Ovary (tissue), 9 donors: ENCODE measurements around the gene PRDM10. TPM values are rescaled to one million over a fixed set of nuclear protein-coding genes. Genes with fewer than 3 reads are reported as not detected.

Experiments used
- DNase-seq, 5 donors: peaks; one replicate each; pipeline ENCODE4 v3.0.0-alpha.2; 2019 to 2020
- H3K27ac ChIP-seq, 2 donors: fragments of 200-600 bp; one replicate each; pipeline versions ENCODE4 v1.5.1 to v1.8.0; 2019 to 2022
- H3K27me3 ChIP-seq: fragments of 200-600 bp; one replicate; pipeline ENCODE4 v1.8.0; 2022
- H3K36me3 ChIP-seq: fragments of 200-600 bp; sonication (generic); one replicate; pipeline ENCODE4 v1.5.1; 2019
- H3K4me1 ChIP-seq: one replicate; pipeline ENCODE4 v1.8.1; 2013; ENCODE audit warnings: mild to moderate bottlenecking, moderate library complexity; ENCODE audit not compliant: insufficient read depth
- H3K4me3 ChIP-seq: fragments of 200-600 bp; sonication (generic); one replicate; pipeline ENCODE4 v1.5.1; 2017
- H3K9me3 ChIP-seq, 2 donors: fragments of 200-600 bp in 1 of 2; sonication (generic) in 1 of 2; one replicate each; pipeline versions ENCODE4 v1.5.1 to v1.8.1; 2013 to 2019; ENCODE audit warnings: mild to moderate bottlenecking in 1 of 2, moderate library complexity in 1 of 2
- CTCF ChIP-seq, 3 donors: fragments of 450-650 bp in 2 of 3; fragments of 200-600 bp in 1 of 3; IDR thresholded peaks; one replicate each; pipeline versions ENCODE4 v1.5.1 to v1.8.0; 2016 to 2022; ENCODE audit warnings: antibody characterized with exemption in 3 of 3, mild to moderate bottlenecking in 1 of 3
- EP300 ChIP-seq: sonication (generic); formaldehyde crosslinking; IDR thresholded peaks from one replicate; pipeline ENCODE4 v1.6.1; 2017; ENCODE audit warnings: antibody characterized with exemption
- POLR2A ChIP-seq: fragments of 450-650 bp; IDR thresholded peaks from one replicate; pipeline ENCODE4 v1.6.1; 2017; ENCODE audit warnings: antibody characterized with exemption, mild to moderate bottlenecking, moderate library complexity
- WGBS, 3 donors: extraction: QIAGEN DNeasy Blood & Tissue Kit in 1 of 3; methylation state at CpG; one replicate each; pipeline versions ENCODE4 v1.1.5 to v1.1.7; 2013 to 2017; 5-methylcytosine and 5-hydroxymethylcytosine counted together
- intact Hi-C, 4 donors: fragments of 100-400 bp; cut with DNase I; formaldehyde crosslinking; loops; one replicate each; pipeline versions ENCODE4 v1.11.0 to v1.15.1; 2022 to 2023
- polyA plus RNA-seq, 2 donors: library from polyadenylated mRNA; stranded (reverse); fragments of 200-250 nt in 1 of 2; fragments of 350-450 nt in 1 of 2; fragmentation: Illumina TruSeq in 1 of 2; extraction: RNeasy Lipid Tissue Mini Kit (QIAGEN cat#74804) in 1 of 2; gene quantifications; one replicate each; pipeline ENCODE4 v1.2.3, GENCODE V29; 2013 to 2014
- total RNA-seq, 7 donors: library from RNA; depleted of rRNA in 2 of 7; stranded (reverse); fragments of >200 nt in 2 of 7; fragmentation: NEBNext Ultra II Directional in 3 of 7; extraction: Animal tissue kit (Norgen Biotek cat#: 25700) in 3 of 7; gene quantifications; one replicate each; pipeline versions ENCODE4 v1.1.0 to v1.2.4, GENCODE V29; 2016 to 2023
- donor health status: DM: no; HTN: no; CAD: no; lungs with moderate emphysema.
- donor health status: DM: no; HTN: no; CAD: no.
- donor health status: Bipolar disorder and iron deficiency.
- donor health status: DM: yes; HTN: yes; CAD: no.
- donor health status: DM: no; HTN: no; CAD: no.
- donor health status: DM: yes; HTN: yes; CAD: no.

Gene PRDM10
- total and polyA plus RNA-seq, 9 donors: 2.5 to 9.4 (median 7.2) TPM

- no peaks in the 10 kb centered on the region for H3K9me3 ChIP-seq
- H3K27me3 ChIP-seq: no peaks in the 10 kb centered on the region
- H3K4me3 ChIP-seq: no peak overlapping the region
- H3K27ac ChIP-seq: no peak overlapping the region
- WGBS, 3 donors: 89 to 93% (median 93%) methylated on average over 2 of the region's 2 CpGs
- TF ChIP-seq POLR2A: no peak
- TF ChIP-seq EP300: no peak
- no peaks in the 10 kb centered on the region for H3K36me3 ChIP-seq
- intact Hi-C loops: no loop called here
- DNase-seq: no peak
- H3K4me1 ChIP-seq: peaks cover 1% of the 10 kb centered on the region
Measured at GRCh38 chr11:129929721-129930120, 72.9 kb downstream of the PRDM10 start.

GRCh38 chr11:129928923-129929692 lies 73.5 kb downstream of the PRDM10 start:
- Histone ChIP-seq H3K4me3 (no peak overlapping the region), H3K4me1 (peaks cover 1% of the 10 kb centered on the region), H3K9me3 (no peaks in the 10 kb centered on the region), H3K27ac (no peak overlapping the region), H3K36me3 (no peaks in the 10 kb centered on the region), H3K27me3 (no peaks in the 10 kb centered on the region)
- 92 to 96% (median 95%) methylated on average over 3 of the region's 3 CpGs for WGBS, 3 donors
- intact Hi-C loops: no loop called here
- no peak for DNase-seq
- TF ChIP-seq CTCF (IDR thresholded peaks at IDR 0.05) (no peak), POLR2A (no peak), EP300 (no peak)

GRCh38 chr11:129922674-129923073 lies 80.0 kb downstream of the PRDM10 start:
- Histone ChIP-seq H3K36me3 (no peaks in the 10 kb centered on the region), H3K4me1 (no peaks in the 10 kb centered on the region), H3K27me3 (no peaks in the 10 kb centered on the region), H3K9me3 (no peaks in the 10 kb centered on the region), H3K4me3 (no peak overlapping the region), H3K27ac (no peak overlapping the region)
- no peak for DNase-seq
- 86 to 89% (median 87%) methylated on average over 5 of the region's 5 CpGs for WGBS, 3 donors
- intact Hi-C loops: loop anchor here (2.0 to 5.0 kb wide), 2 partner anchors 210 kb away; no protein-coding TSS in a partner anchor
- no peak for TF ChIP-seq EP300
- no peak for TF ChIP-seq POLR2A
- TF ChIP-seq CTCF (IDR thresholded peaks at IDR 0.05): no peak

GRCh38 chr11:129918361-129918760 lies 84.3 kb downstream of the PRDM10 start:
- Histone ChIP-seq H3K4me1 (no peaks in the 10 kb centered on the region), H3K9me3 (no peaks in the 10 kb centered on the region), H3K27me3 (no peaks in the 10 kb centered on the region), H3K4me3 (no peak overlapping the region), H3K27ac (no peak overlapping the region), H3K36me3 (no peaks in the 10 kb centered on the region)
- TF ChIP-seq CTCF (IDR thresholded peaks at IDR 0.05) (no peak), EP300 (no peak), POLR2A (no peak)
- intact Hi-C loops: no loop called here
- DNase-seq: no peak
- WGBS, 3 donors: 94 to 97% (median 95%) methylated on average over 22 of the region's 22 CpGs

- intact Hi-C loops: no loop called here
- WGBS, 3 donors: 84 to 91% (median 88%) methylated on average over 2 of the region's 2 CpGs
- no peak for TF ChIP-seq EP300
- no peak for TF ChIP-seq POLR2A
- no peak for TF ChIP-seq CTCF (IDR thresholded peaks at IDR 0.05)
Measured at GRCh38 chr11:129917231-129917630, 85.4 kb downstream of the PRDM10 start.

More at GRCh38 chr11:129917231-129917630, 85.4 kb downstream of the PRDM10 start:
- DNase-seq: no peak
- Histone ChIP-seq H3K27me3 (no peaks in the 10 kb centered on the region), H3K9me3 (no peaks in the 10 kb centered on the region), H3K4me3 (no peak overlapping the region), H3K4me1 (no peaks in the 10 kb centered on the region), H3K36me3 (no peaks in the 10 kb centered on the region), H3K27ac (no peak overlapping the region)
